Astrocyte of the cerebellum (primary cell): ENCODE measurements around the gene DDOST.
A peak's percentile ranks its signal among the peaks of the same experiment; 100 is the strongest.

ENCODE experiments used
- DNase-seq: peaks from one replicate; pipeline ENCODE4 v3.0.0-alpha.2; 2011; ENCODE audit warnings: low read depth
- H3K4me3 ChIP-seq: 2 replicates; pipeline ENCODE4 v1.5.1; 2011; ENCODE audit warnings: mild to moderate bottlenecking, low read depth, low read length, moderate library complexity
- CTCF ChIP-seq: IDR thresholded peaks from 2 replicates; pipeline ENCODE4 v1.5.1; 2012; ENCODE audit warnings: low read length, low read depth, moderate library complexity, mild to moderate bottlenecking; ENCODE audit errors: missing control alignments
- in situ Hi-C: cut with HindIII; loops from 2 replicates; pipeline ENCODE4 v1.10.0; 2017; ENCODE audit warnings: low sequenced_read_pairs

The DDOST gene

GRCh38 chr1:20634594-20635084, 26.5 kb downstream of the DDOST start:
- DNase-seq, result peak; percentile 39
- in situ Hi-C loops, result loop anchor here (25.0 kb wide), 1 partner anchor 97 kb away; no protein-coding TSS in a partner anchor
- H3K4me3 ChIP-seq, result peak overlapping the region; percentile 75

GRCh38 chr1:20634065-20634593, 27.0 kb downstream of the DDOST start:
- no peak for DNase-seq
- in situ Hi-C loops, result loop anchor here (25.0 kb wide), 1 partner anchor 97 kb away; no protein-coding TSS in a partner anchor
- peak overlapping the region; percentile 75 for H3K4me3 ChIP-seq
- TF ChIP-seq CTCF, result no peak

More at GRCh38 chr1:20634594-20635084, 26.5 kb downstream of the DDOST start:
- TF ChIP-seq CTCF, result no peak

- peak; percentile 93 for TF ChIP-seq CTCF
- in situ Hi-C loops, result loop anchor here (25.0 kb wide), 1 partner anchor 96 kb away; no protein-coding TSS in a partner anchor
- peak; percentile 23 for DNase-seq
- peak within 1 kb of the TSS; percentile 75 for H3K4me3 ChIP-seq
These were observed 27.7 kb downstream of the DDOST start, which contains the start of gene PINK1 for GRCh38 chr1:20633190-20634064. TSS of gene PINK1 (plus strand) at chr1:20633458. CDS start at chr1:20633549, 91 bp downstream.

- H3K4me3 ChIP-seq, result no peak overlapping the region
- in situ Hi-C loops, result loop anchor here (25.0 kb wide), 1 partner anchor 95 kb away; no protein-coding TSS in a partner anchor
- TF ChIP-seq CTCF, result no peak
- no peak for DNase-seq
These were observed 28.8 kb downstream of the DDOST start for GRCh38 chr1:20632386-20632785.

GRCh38 chr1:20630729-20631128, 30.4 kb downstream of the DDOST start:
- in situ Hi-C loops, result loop anchor here (25.0 kb wide), 1 partner anchor 93 kb away; no protein-coding TSS in a partner anchor
- DNase-seq, result no peak
- no peak for TF ChIP-seq CTCF
- H3K4me3 ChIP-seq, result no peak overlapping the region

- no peak for DNase-seq
- TF ChIP-seq CTCF, result no peak
- no peak overlapping the region for H3K4me3 ChIP-seq
- in situ Hi-C loops, result loop anchor here (25.0 kb wide), 1 partner anchor 89 kb away; no protein-coding TSS in a partner anchor
These were observed 34.6 kb downstream of the DDOST start for GRCh38 chr1:20626524-20626923.
